Placental pericyte (primary cell): ENCODE data around the gene WDTC1. TPM values are rescaled to one million over a fixed set of nuclear protein-coding genes. Genes with fewer than 3 reads are reported as not detected.

ENCODE experiments used
- small RNA-seq: library from RNA; depleted of rRNA; stranded (forward); fragments of <200 nt; gene quantifications from one replicate; pipeline ENCODE3, GENCODE V24; 2012; ENCODE audit warnings: low replicate concordance
- total RNA-seq: library from RNA; depleted of rRNA; stranded (reverse); fragments of >200 nt; gene quantifications from 2 replicates; pipeline ENCODE4 v1.2.3, GENCODE V29; 2012

Gene WDTC1, protein sequence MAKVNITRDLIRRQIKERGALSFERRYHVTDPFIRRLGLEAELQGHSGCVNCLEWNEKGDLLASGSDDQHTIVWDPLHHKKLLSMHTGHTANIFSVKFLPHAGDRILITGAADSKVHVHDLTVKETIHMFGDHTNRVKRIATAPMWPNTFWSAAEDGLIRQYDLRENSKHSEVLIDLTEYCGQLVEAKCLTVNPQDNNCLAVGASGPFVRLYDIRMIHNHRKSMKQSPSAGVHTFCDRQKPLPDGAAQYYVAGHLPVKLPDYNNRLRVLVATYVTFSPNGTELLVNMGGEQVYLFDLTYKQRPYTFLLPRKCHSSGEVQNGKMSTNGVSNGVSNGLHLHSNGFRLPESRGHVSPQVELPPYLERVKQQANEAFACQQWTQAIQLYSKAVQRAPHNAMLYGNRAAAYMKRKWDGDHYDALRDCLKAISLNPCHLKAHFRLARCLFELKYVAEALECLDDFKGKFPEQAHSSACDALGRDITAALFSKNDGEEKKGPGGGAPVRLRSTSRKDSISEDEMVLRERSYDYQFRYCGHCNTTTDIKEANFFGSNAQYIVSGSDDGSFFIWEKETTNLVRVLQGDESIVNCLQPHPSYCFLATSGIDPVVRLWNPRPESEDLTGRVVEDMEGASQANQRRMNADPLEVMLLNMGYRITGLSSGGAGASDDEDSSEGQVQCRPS
- 23.4 and 24.6 TPM in 2 replicates for total RNA-seq

DNA sequence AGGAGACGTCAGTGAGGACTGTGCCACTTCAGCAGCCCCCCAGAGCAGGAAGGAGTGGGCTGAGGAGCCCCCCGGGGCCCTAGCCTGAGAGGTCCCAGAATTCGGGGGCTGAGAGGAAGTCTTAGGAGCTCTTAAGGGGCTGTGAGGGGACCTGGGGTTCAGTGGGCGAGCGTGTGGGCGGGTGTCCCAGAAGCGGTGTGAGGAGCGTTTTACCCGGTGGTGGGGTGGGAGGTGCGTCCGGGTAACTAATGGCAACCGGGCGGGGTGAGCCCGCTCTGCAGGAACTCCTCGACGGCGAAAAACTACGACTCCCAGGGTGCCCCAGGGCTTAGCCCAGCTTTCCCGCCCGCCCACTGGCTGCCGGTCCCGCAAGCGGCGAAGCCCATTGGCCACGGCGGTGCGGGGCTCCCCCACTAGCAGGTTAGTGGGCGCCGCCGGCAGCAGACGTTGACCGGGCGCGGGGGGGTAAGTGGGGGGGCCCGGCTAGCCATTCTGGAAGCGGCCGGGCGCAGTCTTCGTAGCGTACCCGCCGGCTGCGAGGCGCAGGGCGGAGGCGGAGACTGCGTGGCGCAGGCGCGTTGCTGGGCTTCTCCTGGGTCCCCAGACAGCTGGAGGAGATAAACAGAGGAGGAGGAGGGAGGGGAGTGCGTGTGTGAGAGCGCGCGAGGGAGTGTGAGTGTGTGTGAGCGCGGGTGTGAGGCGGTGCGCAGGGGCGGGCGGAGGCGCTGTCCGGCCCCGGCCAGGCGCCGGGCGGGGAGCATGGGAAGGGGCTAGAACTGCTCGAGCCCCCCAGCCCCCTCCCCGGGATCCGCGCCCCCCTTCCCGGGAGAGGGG lies at the start of gene WDTC1:
Gene WDTC1 (plus strand): TSS at position 584 of the 834 bp plus-strand sequence. CDS start 26,423 bp downstream, outside the sequence.

GRCh38 chr1:27321813-27322568 lies 87.6 kb downstream of the WDTC1 start, which contains the start of gene TMEM222:
Gene TMEM222, plus strand, starts transcription at chr1:27322163. Its CDS starts 35 bp downstream, at chr1:27322198.

DNA sequence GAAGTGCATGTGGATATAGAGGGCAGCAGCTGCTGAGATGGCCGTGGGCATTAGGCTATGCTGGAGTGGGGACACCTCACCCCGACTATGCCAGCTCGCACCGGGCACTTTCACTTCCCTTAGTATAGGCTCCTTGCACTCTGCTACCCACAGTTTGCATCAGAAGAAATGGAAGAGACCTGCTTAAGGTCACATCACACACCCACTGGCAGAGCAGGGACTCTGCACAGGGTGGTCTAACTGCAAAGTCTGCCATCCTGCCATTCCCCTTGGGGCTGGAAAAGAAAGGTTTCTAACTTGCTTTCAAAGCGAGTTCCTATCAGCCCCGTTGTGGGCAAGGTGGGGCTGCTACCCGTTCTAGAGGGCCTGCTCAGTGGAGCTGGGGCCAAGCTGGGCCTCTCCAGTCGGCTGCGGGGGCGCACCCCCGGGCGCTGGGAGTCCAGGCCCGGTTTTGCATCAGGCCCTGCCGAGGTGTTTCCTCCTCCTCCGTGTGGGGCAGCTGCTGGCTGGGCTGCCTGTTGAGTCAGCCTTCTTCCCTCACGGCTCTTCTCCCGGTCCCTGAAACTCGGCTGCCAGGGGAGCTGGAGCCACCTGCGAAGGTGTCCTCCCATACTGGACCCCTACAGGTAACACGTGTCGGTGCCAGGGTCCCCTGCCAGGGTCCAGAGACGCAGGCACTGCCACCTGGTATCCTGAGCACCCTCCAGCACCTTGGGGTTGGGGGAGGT lies 107.3 kb downstream of the WDTC1 start, which contains the start of gene SYTL1:
Gene SYTL1 (plus strand): TSS at position 498 of the 728 bp plus-strand sequence. CDS start 3,313 bp downstream, outside the sequence.

Small RNA genes lying within 50 kb of the gene (small RNA-seq; reads per million reads assigned to genes)
- gene RF00019 (not detected), gene RNU6-48P (1.4 reads per million, percentile 58 among the genes with 10 or more reads in this experiment), gene SNRPEP7 (not detected)

Other genes with a start within 250 kb of the WDTC1 start
- gene TRNP1, start 240.9 kb upstream of the WDTC1 start, total RNA-seq: 8.8 and 51.4 TPM in 2 replicates
- gene TENT5B, start 221.8 kb upstream of the WDTC1 start, total RNA-seq: 1.1 and 4.9 TPM in 2 replicates
- gene SLC9A1, start 79.5 kb upstream of the WDTC1 start, total RNA-seq: 13.7 and 28.0 TPM in 2 replicates
- gene TMEM222, start 87.5 kb downstream of the WDTC1 start, total RNA-seq: 31.6 and 39.8 TPM in 2 replicates
- 0.44 TPM in 1 of 2 replicates, not detected in the other for gene SYTL1, start 107.4 kb downstream of the WDTC1 start, total RNA-seq
- gene MAP3K6, start 132.3 kb downstream of the WDTC1 start, total RNA-seq: 6.1 and 22.0 TPM in 2 replicates
- gene FCN3, start 140.2 kb downstream of the WDTC1 start, total RNA-seq: not detected in 2 replicates
- gene CD164L2, start 148.7 kb downstream of the WDTC1 start, total RNA-seq: not detected in 2 replicates
- 0.44 and 2.9 TPM in 2 replicates for gene GPR3, start 158.0 kb downstream of the WDTC1 start, total RNA-seq